Fibroblast of skin of right biceps (primary cell): Measurements from ENCODE around the gene NMS.
A peak's percentile ranks its signal among the peaks of the same experiment; 100 is the strongest.

Source experiments
- DNase-seq: peaks from one replicate; pipeline ENCODE4 v3.0.0-alpha.2; 2013

The NMS gene

DNA sequence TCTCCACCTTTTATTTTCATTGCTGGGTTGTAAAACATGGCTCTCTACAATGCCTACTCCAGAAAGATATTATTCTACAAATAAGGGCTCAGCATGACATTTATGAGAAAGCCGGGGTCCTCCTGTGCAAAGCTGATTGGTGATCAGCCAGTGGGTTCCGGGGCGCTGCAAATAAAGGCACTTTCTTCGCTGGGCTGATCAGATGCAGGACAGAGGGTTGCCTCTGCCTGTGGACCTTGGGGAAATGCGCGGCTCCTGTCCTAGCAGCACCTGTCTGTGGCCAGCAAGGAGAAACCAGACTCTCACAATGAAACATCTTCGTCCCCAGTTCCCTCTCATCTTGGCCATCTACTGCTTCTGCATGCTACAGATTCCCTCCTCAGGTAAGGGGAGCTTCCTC lies at the start of gene NMS:
Gene NMS, plus strand, starts transcription at position 301 of the 400 bp plus-strand sequence. Its CDS starts 7 bp downstream, at position 308.
- no peak for DNase-seq

DNA sequence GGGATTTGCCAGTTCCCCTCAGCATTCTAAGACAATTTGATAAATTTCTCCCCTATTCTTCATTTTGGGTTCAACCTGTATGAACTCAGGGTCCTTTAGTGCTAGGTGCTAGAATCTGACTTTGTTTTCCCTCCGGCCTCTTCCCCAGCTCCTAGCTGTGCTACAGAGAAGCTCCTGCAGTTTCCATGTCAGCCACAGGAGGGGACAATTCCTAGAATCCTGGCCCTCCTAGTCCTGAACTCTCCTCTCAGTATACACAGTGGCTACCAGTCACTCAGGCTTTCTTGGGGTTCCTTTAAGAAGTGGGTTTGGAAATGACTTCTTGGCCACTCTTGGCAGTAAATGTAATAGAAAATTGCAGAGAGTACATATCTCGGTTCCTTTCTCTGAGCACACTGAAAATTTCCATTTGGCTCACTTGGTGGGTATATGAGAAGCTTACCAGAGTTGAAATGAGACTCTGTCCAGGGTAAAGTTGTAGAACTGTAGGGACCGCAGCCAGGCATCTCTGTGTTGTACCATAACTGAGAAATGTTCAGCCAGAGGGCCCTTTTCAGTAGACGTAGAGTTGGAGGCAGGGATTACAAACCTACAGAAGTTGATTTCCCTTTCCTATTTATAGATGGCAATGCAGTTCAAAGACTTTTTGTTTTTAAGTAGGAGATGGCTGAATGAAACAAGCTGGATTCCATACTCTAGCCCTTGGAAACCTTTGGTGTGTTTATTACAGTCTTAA lies 47.8 kb upstream of the NMS start:
- peak; percentile 26 for DNase-seq

DNA sequence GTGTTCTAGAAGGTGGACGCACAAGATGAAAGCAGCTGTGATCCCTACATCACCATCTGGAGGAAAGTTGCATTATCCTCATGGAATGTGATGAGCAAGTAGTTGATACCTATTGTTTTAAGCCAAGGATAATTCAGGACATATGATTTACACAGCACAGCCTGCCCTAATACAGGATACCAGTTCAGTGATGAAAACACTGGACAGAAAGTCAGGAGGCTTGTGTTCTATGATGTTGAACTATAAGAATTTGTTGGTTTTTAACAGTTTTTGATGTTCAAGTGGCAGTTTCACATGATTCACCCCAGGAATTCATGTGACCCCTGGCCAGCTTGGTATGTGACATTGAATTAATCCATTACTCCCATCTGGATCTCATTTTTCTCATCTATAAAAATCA lies 46.7 kb upstream of the NMS start:
- DNase-seq: peak; percentile 11

DNA sequence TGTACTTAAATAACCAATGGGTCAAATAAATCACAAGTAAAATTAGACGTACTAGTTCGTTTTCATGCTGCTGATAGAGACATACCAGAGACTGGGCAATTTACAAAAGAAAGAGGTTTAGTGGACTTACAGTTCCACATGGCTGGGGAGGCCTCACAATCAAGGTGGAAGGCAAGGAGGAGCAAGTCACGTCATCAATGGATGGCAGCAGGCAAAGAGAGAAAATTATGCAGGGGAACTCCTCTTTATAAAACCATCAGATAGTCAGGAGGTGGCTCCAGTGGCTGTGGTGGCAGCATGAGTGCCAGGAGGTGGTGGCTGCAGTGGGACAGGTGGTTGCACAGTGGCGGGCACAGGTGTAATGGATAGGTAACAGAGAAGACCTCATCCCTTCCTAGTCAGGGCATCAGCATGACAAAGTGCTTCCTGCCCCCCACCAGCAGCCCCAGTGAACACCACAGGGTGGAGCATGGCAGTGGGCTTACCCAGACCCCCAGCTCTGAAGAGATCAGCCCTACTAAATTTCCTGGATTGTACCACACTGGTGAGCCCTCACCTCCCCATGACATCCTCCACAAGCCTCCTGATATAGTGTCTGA lies 45.9 kb upstream of the NMS start:
- DNase-seq: no peak

GRCh38 chr2:100425107-100425506 lies 45.2 kb upstream of the NMS start:
- DNase-seq: no peak

- no peak for DNase-seq
Measured at GRCh38 chr2:100425573-100426383, 44.5 kb upstream of the NMS start.

DNA sequence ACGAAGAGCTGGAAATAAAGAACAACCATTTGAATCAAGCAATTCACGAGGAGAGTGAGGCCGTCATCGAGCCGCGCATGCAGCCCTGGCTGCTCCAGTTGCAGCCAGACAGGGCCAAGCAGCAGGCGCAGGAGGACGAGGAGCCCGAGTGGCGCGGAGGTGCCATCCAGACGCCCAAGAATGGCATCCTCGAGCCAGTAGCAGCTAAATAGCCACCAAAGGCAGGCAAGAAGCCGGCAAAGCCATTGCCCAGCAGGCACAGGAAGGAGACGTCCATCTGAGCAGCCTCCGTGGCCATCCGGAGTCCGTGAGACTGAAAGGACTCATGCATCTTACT lies 43.9 kb upstream of the NMS start:
- DNase-seq: no peak

GRCh38 chr2:100427111-100427510 lies 43.2 kb upstream of the NMS start:
- DNase-seq: no peak

DNA sequence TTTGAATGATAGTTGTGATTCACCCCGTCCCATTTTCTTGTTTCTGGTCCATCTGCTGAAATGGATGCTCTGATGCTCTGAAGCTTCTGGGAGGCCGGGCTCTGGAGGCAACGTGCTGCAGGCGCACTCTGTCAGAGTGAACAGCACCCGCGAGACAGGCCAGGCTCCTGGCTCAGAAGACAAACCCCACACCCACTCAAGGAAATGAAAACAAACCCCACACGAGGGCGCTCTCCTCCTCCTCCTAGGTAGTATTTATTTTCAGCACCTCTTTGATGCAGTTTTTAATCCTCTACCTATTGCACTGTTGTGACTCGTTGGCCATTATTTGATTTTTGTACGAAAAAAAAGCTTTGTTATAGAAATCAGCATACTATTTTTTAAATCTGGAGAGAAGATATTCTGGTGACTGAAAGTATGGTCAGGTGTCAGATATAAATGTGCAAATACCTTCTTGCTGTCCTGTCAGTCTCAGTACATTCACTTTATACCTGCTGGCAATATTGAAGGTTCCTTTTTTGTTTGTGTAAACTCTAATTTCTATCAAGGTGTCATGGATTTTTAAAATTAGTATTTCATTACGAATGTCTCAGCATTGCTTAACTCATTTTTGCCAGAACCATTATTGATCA lies 42.5 kb upstream of the NMS start:
- DNase-seq: peak; percentile 31

- no peak for DNase-seq
Measured at GRCh38 chr2:100429726-100430125, 40.6 kb upstream of the NMS start.

DNA sequence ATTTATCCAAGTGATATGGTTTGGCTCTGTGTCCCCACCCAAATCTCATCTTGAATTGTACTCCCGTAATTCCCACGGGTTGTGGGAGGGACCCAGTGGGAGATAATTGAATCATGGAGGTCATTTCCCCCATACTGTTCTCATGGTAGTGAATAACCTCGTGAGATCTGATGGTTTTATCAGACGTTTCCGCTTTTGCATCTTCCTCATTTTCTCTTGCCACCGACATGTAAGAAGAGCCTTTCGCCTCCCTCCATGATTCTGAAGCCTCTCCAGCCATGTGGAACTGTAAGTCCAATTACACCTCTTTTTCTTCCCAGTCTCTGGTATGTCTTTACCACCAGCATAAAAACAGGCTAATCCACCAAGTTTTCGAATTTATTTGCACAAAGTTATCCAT lies 32.5 kb upstream of the NMS start:
- DNase-seq: no peak

DNA sequence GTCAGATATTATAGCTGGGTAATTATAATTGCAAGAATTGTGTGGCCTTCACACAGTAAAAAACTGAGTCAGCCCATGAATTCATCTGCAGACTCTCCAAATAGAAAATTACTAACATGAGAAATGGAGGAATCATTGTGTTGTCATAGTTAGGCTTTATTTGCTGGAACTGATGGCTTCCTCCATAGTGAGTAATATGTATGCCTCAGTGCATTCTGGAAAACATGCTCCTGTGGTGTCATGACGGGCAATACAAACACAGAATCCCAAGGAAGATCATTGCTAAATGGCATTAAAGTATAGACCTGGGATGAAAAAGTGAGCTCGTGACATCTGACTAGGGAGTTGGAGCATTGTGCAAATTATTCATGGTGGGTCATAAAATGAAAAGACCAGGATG lies 23.6 kb upstream of the NMS start:
- DNase-seq: no peak

DNA sequence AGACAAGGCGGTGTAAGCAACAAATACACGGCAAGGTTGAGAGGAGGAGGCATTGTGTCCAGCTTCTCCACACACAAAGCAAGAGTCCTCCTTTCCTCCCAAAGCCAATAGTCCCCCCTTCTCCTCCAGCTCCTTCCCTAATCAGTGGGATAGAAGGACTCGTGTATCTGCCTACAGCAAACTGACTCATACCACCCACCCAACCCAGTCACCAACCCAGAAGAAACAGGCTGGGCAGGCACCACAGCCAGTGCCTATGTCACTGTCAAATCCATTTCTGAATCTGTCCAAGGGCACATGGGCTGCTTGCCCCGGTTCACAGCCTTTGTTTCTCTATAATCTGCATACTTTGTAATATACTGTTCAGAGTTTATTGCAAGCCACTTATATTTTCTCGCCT lies 19.2 kb upstream of the NMS start:
- no peak for DNase-seq

DNA sequence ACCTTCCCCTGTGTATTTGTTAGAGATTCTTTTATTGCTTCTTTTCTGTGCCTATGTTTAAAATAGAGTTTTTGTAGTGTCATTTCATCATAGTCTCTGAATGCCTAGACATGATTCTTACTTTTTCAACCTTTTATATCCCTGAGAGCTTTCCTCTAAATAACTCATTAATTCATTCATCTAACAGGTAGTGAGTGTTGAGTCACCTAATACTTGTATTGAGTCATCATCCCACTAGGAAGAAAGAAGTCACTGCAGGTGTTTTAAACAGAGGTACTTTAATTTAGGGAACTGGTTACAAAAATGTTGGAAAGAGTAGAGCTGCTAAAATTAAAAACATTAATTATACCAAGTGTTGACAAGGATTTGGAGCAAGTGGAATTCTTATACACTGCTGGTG lies 18.5 kb upstream of the NMS start:
- DNase-seq: no peak

DNA sequence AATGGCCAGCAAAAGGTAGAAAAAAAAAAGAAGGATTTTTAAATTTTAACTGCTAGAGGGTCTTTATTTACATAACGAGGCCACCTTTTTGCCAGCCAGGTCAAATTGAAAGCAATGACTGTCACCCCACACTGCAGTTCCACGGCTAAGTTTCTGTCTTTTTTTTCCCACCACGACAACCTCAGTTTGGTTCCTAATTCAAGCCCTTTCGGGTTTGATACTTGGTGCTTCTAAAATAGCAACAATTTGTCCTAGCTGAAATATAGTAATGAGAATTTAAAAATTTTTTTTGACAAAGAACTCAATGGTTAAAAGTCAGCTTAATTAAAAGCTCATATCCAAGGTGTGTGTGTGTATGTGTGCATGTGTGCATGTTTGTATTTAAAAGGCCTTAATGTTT lies 16.4 kb upstream of the NMS start:
- no peak for DNase-seq

GRCh38 chr2:100456357-100456756 lies 13.9 kb upstream of the NMS start:
- DNase-seq: peak; percentile 7

GRCh38 chr2:100460904-100461530 lies 9.3 kb upstream of the NMS start:
- no peak for DNase-seq

DNA sequence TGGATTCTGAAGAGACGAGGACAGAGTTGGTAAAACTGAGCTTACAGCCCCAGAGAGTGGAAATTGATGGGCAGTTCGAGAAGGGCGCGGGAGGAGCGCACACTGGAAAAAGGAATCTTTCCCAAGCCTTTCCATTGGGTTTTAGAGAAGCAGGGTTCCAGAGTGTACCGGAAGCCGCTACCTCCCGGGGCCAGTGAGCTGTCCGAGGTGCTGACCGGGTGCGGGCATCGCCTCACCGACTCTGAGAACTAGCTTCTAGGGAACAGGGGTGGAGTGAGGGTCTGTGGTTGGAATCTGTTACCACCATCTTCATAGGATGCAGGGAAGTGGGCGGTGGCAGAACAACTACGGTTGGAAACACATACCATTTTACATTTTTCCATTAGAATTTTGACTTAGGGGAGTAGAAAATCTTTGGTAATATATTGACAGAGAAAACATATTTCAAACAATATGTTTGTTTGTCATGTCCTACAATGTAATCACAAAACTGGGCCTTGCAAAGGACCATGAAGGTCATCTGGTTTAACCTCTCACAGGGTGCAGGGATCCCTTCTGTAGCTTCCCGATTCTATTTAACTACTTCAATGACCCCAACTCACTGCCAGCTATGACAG lies 724 bp downstream of the NMS start:
- peak; percentile 31 for DNase-seq

DNA sequence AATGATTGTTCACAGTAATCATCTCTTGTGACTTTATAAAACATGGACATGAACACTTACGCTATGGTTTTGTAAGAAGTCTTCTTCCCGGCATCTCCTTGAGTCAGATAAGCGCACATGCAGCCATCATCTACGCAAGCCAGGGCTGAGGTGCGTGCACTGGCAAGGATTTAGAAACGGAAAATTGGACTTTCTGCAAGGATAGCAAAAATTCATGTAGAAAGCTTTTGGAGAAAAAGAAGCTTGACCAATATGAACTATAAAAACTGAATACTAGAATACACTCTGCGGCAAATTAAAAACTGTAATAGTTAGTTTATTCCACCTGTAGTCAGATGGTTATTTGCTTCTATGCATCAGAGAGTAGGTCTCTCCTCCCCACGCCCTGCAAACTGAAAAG lies 6.3 kb downstream of the NMS start:
- DNase-seq: no peak

- no peak for DNase-seq
Measured at GRCh38 chr2:100482741-100483140, 12.5 kb downstream of the NMS start.

GRCh38 chr2:100483895-100484294 lies 13.6 kb downstream of the NMS start:
- no peak for DNase-seq

- no peak for DNase-seq
Measured at GRCh38 chr2:100484390-100484789, 14.1 kb downstream of the NMS start.

GRCh38 chr2:100485396-100485795 lies 15.1 kb downstream of the NMS start:
- no peak for DNase-seq
